Measurements from ENCODE around the gene OR4F6. TPM values are rescaled to one million over a fixed set of nuclear protein-coding genes. Genes with fewer than 3 reads are reported as not detected.

The OR4F6 gene
- total and polyA plus RNA-seq, 2 experiments from 2014 or later: not detected

DNA sequence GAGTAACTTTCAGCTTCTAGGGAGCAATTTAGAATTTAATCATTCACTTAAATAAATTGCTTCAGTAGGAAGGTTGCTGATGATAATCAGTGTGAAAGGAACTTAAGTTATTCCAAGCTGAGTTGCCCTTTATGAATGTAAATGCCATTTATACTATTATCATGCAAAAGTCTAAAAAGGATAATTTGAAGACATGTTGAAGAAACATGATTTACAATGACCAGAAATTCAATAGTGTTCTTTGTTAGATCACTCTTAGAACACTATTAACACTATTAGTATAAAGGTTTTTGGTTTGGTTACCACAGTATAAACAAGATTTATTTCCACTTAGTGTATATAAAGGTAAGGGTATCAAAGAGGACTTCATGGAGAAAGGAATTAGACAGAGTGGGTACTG is 1.6 kb downstream of the OR4F6 start:
- no peak overlapping the region for H3K27ac Mint-ChIP-seq
- no peaks in the 10 kb centered on the region for H4K20me1 ChIP-seq (replicated peaks; ENCODE audit: insufficient read depth)
- no peaks in the 10 kb centered on the region for H3K36me3 ChIP-seq (ENCODE audit: insufficient read depth)
- H3K27me3 Mint-ChIP-seq (ENCODE audit: insufficient read depth, low read depth, poor library complexity): peaks cover 2% of the 10 kb centered on the region
- no peaks in the 10 kb centered on the region for H3K27me3 ChIP-seq (ENCODE audit: insufficient read depth)
- DNase-seq (ENCODE audit: low spot score): no peak
- H3K4me3 ChIP-seq: no peak overlapping the region
- no peaks in the 10 kb centered on the region for H3F3A ChIP-seq (replicated peaks; ENCODE audit: low read depth)
- no peaks in the 10 kb centered on the region for H3K36me3 Mint-ChIP-seq (ENCODE audit: low read depth)
- no peak for ATAC-seq
- H3K4me1 ChIP-seq (ENCODE audit: insufficient read depth): no peaks in the 10 kb centered on the region
- TF ChIP-seq CTCF (conservative IDR thresholded peaks at IDR 0.05; ENCODE audit: low read depth in 2 of 2): no peak
- TF ChIP-seq JUNB (IDR thresholded peaks at IDR 0.05; ENCODE audit: unreplicated experiment): no peak
- TF ChIP-seq NANOG (IDR thresholded peaks at IDR 0.05; ENCODE audit: borderline replicate concordance): no peak
- TF ChIP-seq STAT1 (IDR thresholded peaks at IDR 0.05; ENCODE audit: unreplicated experiment): no peak
- TF ChIP-seq ETS1 (IDR thresholded peaks at IDR 0.05): no peak
- no peak for TF ChIP-seq EZH2phosphoT487 (IDR thresholded peaks at IDR 0.05; ENCODE audit: unreplicated experiment)
- TF ChIP-seq ZNF114 (CRISPR knock-in tag; IDR thresholded peaks at IDR 0.05): no peak
- no peak for TF ChIP-seq POLR2AphosphoS5 (IDR thresholded peaks at IDR 0.05; ENCODE audit: low read depth)
- no peak for TF ChIP-seq ZNF331 (CRISPR knock-in tag; IDR thresholded peaks at IDR 0.05; ENCODE audit: low read depth)
- no peak for TF ChIP-seq CREB1 (CRISPR knock-in tag; IDR thresholded peaks at IDR 0.05; ENCODE audit: low read depth)
- TF ChIP-seq, protein P1, sequence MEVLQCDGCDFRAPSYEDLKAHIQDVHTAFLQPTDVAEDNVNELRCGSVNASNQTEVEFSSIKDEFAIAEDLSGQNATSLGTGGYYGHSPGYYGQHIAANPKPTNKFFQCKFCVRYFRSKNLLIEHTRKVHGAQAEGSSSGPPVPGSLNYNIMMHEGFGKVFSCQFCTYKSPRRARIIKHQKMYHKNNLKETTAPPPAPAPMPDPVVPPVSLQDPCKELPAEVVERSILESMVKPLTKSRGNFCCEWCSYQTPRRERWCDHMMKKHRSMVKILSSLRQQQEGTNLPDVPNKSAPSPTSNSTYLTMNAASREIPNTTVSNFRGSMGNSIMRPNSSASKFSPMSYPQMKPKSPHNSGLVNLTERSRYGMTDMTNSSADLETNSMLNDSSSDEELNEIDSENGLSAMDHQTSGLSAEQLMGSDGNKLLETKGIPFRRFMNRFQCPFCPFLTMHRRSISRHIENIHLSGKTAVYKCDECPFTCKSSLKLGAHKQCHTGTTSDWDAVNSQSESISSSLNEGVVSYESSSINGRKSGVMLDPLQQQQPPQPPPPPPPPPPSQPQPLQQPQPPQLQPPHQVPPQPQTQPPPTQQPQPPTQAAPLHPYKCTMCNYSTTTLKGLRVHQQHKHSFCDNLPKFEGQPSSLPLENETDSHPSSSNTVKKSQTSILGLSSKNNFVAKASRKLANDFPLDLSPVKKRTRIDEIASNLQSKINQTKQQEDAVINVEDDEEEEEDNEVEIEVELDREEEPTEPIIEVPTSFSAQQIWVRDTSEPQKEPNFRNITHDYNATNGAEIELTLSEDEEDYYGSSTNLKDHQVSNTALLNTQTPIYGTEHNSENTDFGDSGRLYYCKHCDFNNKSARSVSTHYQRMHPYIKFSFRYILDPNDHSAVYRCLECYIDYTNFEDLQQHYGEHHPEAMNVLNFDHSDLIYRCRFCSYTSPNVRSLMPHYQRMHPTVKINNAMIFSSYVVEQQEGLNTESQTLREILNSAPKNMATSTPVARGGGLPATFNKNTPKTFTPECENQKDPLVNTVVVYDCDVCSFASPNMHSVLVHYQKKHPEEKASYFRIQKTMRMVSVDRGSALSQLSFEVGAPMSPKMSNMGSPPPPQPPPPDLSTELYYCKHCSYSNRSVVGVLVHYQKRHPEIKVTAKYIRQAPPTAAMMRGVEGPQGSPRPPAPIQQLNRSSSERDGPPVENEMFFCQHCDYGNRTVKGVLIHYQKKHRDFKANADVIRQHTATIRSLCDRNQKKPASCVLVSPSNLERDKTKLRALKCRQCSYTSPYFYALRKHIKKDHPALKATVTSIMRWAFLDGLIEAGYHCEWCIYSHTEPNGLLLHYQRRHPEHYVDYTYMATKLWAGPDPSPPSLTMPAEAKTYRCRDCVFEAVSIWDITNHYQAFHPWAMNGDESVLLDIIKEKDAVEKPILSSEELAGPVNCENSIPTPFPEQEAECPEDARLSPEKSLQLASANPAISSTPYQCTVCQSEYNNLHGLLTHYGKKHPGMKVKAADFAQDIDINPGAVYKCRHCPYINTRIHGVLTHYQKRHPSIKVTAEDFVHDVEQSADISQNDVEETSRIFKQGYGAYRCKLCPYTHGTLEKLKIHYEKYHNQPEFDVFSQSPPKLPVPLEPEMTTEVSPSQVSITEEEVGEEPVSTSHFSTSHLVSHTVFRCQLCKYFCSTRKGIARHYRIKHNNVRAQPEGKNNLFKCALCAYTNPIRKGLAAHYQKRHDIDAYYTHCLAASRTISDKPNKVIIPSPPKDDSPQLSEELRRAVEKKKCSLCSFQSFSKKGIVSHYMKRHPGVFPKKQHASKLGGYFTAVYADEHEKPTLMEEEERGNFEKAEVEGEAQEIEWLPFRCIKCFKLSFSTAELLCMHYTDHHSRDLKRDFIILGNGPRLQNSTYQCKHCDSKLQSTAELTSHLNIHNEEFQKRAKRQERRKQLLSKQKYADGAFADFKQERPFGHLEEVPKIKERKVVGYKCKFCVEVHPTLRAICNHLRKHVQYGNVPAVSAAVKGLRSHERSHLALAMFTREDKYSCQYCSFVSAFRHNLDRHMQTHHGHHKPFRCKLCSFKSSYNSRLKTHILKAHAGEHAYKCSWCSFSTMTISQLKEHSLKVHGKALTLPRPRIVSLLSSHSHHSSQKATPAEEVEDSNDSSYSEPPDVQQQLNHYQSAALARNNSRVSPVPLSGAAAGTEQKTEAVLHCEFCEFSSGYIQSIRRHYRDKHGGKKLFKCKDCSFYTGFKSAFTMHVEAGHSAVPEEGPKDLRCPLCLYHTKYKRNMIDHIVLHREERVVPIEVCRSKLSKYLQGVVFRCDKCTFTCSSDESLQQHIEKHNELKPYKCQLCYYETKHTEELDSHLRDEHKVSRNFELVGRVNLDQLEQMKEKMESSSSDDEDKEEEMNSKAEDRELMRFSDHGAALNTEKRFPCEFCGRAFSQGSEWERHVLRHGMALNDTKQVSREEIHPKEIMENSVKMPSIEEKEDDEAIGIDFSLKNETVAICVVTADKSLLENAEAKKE (CRISPR knock-in tag; IDR thresholded peaks at IDR 0.05): no peak
- no peak for TF ChIP-seq EZH2 (IDR thresholded peaks at IDR 0.05; ENCODE audit: low read depth, unreplicated experiment)
- no peaks in the 10 kb centered on the region for H3K9me2 ChIP-seq (ENCODE audit: insufficient read depth)
- no peaks in the 10 kb centered on the region for H3K9me3 Mint-ChIP-seq
- no peak overlapping the region for H3K4me3 Mint-ChIP-seq
- no peak overlapping the region for H3K4me2 ChIP-seq
- no peak overlapping the region for H3K27ac ChIP-seq (ENCODE audit: low read depth)
- no peaks in the 10 kb centered on the region for H3K79me2 ChIP-seq (replicated peaks; ENCODE audit: insufficient read depth)
- H3K4me1 Mint-ChIP-seq: no peaks in the 10 kb centered on the region
- H2AFZ ChIP-seq: no peak overlapping the region
